Bone marrow (tissue), 2 donors: ENCODE results near the gene ANO8.

Source experiments
- DNase-seq, 2 donors: peaks; one replicate each; lab custom pipeline; 2025; lab: John Stamatoyannopoulos, UW

The ANO8 gene

GRCh38 chr19:17328517-17329365 is 5.9 kb downstream of the ANO8 start:
- peak in 1 of 2 donors; percentile 5 for DNase-seq

- peak in 1 of 2 donors; percentile 26 for DNase-seq
Observed at GRCh38 chr19:17327654-17328516, 6.8 kb downstream of the ANO8 start.

DNA sequence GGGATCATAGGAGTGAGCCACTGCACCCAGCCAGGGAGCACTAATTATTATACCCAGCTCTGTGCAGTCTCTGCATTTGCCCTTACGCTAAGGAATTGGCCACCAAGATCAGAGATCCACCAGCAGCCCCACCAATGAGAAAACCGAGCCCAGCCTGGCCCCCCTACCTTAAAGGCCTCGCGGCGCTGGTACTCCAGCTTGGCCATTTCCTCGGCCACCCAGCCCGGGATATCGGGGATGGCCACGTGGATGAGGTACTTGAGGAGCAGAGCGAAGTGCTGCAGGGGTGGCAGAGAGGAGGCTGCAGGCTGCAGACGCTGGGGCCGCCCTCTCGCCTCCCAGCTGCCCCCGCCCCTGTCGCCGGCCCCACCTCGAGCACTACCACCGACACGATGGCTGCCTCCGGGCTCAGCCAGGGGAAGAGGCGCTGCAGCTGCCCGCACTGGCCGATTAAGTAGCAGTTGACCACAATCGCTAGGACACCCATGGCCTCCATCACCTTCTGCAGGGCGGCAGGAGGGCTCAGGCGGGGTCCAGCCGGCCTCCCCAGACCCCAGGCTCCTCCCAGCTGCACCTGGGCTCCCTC is 7.5 kb downstream of the ANO8 start:
- DNase-seq = no peak

DNA sequence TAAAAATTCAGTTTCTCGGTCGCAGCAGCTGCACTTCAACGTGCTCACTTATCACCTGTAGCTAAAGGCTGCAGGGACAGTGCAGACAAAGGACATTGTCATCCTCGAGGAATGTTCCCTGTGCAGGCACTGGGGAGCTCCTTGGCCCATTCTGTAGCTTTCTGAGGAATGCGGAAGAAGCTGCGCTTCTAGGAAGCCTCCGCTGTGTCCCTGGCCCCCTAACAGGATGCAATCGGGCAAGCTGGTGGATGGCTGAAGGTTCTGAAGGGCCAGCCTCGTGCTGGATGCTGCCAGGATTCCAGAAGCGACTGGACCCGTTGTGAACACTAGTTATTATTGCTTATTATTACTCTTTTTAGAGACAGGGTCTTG is 8.1 kb downstream of the ANO8 start:
- DNase-seq = no peak

- no peak for DNase-seq
Observed at GRCh38 chr19:17325881-17326594, 8.6 kb downstream of the ANO8 start.

DNA sequence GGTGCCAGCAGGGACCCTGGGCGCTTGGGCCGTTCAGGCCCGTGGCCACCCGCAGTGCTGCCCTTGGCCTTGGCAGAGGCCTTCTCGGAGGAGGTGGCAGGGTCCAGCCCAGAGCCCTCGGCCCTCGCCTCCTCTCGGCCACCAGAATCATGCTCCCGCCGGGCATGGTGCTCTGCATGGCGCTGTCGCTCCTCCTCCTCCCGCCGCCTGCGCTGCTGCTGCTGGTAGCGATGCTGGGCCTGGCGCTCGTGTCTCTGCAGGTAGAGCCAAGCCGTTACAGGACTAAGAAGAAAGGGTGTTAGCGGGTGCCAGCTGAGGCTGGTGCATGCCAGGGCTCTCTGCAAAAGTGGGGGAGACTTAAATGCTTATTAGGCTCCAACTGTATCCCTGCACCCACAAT is 9.5 kb downstream of the ANO8 start:
- DNase-seq = no peak

DNA sequence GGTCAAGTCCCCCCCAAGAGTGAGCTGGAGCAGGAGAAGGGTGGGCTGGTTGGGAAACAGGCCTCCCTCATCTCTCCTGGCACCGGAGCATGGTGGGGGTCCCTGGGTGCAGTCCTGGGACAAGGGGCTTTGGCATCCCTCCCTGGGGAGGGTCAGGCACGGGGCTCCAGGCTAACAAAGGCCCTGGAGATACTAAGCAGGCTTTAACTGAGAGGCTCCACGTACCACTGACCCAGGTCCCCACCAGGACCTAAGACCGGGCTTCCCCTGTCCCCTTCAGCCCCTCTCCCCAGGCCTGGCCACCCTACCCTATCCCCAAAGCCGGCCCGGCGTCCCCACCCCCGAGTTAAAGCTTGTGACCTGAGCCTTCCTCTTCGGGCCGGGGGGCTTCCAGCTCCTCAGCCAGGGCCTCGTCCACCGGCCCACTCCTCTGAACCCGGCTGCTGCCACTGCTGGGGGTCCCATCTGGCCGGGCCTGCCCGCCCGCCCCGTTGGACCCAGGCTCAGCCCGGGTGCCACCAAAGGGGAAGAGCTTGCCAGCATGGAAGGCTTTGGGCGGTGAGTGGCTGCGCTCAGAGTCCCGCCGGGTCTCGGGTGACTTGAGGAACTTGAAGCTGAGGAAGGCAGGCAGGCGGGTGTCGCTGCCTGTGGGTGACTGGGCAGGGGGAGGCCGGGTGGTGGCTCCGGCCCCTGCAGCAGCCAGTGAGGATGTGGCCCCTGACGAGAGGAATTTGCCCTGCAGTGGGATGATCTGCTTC is 10.1 kb downstream of the ANO8 start:
- DNase-seq = no peak

- no peak for DNase-seq
Observed at GRCh38 chr19:17323964-17324332, 10.7 kb downstream of the ANO8 start.

GRCh38 chr19:17323300-17323963 is 11.2 kb downstream of the ANO8 start:
- no peak for DNase-seq

- no peak for DNase-seq
Observed at GRCh38 chr19:17322854-17323253, 11.8 kb downstream of the ANO8 start.

DNA sequence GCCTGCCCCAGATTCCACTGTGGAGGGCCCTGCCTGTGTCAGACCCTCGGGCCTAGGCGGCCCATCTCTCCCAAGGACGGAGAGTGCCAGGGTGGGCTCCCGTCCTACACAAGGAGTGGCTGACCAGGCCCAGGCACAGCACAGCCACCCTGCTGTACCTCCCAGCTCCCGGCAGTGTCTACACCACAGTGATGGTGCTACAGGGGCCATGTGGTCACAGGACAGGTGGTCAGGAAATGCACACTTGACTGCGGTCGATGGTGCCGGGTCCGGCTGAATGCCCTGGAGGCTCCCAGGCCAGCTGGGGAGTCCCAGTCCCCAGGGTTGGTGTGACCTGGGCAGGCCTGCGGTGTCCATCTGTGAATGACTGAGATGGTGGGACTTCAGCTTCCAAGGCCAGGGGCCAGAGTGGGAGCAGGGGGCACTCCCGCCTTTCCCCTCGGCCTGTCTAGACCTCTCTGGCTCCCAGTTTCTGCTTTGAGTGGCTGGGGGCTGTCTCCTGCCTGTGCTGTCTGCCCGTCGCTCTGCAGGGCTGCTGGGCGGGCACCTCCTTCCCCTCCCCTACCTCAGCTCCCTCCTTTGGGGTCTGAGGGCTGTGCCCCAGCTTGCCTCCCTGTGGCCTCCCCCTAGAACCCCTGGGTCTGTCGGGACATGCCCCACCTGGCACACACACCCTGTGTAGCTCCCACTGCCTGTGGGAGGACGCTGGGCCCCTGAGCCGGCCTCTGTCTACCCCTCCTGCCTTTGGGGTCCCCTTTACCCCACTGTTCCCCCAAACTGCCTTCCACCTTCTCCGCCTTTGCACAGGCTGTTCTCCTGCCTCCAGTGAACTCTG is 12.8 kb downstream of the ANO8 start:
- DNase-seq = no peak

GRCh38 chr19:17320435-17320834 is 14.2 kb downstream of the ANO8 start:
- no peak for DNase-seq

DNA sequence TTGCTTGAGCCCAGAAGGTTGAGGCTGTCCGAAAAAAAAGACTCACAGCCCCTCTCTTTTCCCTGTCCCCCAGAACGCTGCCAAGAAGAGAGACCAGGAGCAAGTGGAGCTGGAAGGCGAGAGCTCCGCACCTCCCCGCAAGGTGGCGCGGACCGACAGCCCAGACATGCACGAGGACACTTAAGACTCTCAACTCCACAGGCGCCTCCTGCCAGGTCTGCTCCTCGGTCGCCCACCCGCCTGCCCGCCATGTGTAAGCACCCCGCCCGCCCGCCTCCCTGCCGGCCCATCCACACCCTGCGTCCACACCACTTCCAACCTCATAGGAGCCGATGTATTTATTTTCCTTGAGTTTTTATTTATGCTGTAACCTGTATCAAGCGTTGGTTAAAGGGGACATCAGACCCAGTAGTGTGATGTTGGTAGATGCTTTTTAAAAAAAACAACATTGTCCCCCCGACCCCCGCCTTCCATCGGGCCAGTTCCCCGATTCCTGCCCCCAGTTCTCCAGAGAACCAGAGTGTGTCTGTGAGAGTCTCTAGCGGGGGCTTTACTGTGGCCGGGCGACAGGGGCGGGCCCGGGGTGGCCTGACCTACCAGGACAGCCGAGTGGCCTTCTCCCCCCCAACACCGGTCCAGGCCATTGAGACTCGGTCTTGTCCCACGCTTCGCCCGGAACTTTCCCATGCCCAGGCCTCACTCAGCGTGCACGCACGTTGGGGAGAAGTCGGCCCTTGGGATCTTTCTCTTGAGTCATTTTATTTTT is 15.0 kb downstream of the ANO8 start:
- no peak for DNase-seq

- no peak for DNase-seq
Observed at GRCh38 chr19:17318966-17319365, 15.7 kb downstream of the ANO8 start.

DNA sequence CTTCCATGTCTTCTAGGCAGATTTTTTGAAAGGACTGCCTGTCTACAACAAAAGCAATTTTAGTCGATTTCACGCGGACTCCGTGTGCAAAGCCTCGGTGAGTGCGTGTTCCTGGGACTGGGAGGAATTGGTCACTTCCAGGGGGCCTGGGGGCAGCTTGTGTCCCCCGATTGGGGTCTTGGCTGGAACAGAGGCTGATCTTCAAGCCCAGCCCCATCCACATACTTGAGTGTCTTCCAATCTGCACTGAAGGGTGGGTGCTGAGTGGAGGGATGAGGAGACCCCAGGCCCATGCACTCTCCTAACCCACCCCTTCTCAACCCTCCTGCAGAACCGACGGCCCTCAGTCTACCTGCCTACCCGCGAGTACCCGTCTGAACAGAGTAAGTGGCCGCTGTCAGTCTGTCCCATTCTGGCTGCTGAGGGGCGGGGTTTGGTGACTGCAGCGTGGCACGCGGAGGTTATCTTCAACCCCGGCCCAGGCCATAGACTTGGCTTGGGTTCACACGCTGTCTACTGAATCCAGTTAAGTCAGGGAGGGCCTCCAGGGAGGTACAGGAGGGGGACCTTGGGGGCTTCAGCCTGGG is 20.6 kb downstream of the ANO8 start:
- DNase-seq = no peak

DNA sequence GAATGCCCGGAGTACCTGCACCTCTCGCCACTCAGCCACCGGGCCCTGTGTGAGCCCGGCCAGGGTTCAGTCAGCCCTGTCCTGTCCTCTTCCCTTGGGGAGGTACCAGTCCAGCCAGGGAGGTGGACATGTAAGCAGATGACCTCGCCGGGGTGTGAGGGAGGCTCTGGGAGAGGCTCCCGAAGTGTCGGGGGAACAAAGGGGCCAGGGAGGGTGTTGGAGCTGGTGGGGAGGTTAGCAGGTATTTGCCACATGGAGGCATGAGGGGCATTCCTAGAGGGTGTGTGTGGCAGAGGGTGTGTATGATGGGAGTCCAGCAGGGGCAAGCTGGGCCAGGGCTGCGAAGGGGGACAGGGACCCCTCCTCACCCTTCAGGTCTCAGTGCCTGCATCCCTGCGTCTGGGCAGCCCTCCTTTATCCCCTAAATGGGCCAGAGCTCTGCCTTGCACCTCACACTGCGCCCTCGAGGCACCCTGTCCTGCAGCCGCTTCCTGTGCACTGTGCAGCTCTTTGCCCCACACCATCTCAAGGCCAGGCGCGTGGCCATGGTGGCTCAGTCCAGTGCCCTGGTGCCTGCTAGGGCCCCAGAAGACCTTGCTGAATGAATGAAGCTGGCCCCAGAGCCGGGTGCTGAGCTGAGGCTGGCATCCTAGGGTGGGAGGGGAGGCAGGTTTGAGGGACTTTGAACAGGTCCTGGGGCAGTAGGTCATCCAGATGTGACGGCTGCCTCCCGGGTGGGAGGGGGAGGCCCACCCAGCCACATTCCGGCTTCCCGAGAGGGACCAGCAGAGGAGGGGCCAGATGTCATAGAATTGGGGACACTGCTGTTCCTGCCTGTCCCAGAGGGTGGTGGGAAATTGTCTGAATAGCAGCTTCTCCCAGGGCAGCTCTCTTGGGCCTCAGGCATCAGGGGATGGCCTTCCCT is 22.2 kb downstream of the ANO8 start:
- no peak for DNase-seq

GRCh38 chr19:17311455-17312188 is 23.0 kb downstream of the ANO8 start:
- DNase-seq = no peak
